Measurements from ENCODE around the gene EXOC2.
"Not testable (repeated sequence)": the region's sequence is repeated elsewhere in the genome, so short reads cannot be mapped to it uniquely, and the experiment has no call there.

EXOC2 gene

GRCh38 chr6:606829-607379, 86.0 kb downstream of the EXOC2 start:
- no peaks in the 10 kb centered on the region for H3K4me1 ChIP-seq (ENCODE audit: insufficient read depth, poor library complexity, severe bottlenecking)
- no peak overlapping the region for H3K27ac ChIP-seq (ENCODE audit: poor library complexity, severe bottlenecking)
- no peaks in the 10 kb centered on the region for H3K27me3 ChIP-seq (ENCODE audit: insufficient read depth, poor library complexity, severe bottlenecking)
- no peak for ATAC-seq (ENCODE audit: low read depth)
- H3K4me3 ChIP-seq (ENCODE audit: severe bottlenecking), result no peak overlapping the region
- DNase-seq (ENCODE audit: low spot score), result no peak
- no peak for TF ChIP-seq CTCF (IDR thresholded peaks at IDR 0.05; ENCODE audit: poor library complexity, severe bottlenecking)
- H3K9me3 ChIP-seq (ENCODE audit: severe bottlenecking), result no peaks in the 10 kb centered on the region
- peaks cover 34% of the 10 kb centered on the region for H3K36me3 ChIP-seq (ENCODE audit: low read depth)

- not testable (repeated sequence) for ATAC-seq (ENCODE audit: low read depth); DNase-seq (ENCODE audit: low spot score); H3K27me3 ChIP-seq (ENCODE audit: insufficient read depth, poor library complexity, severe bottlenecking); H3K4me3 ChIP-seq (ENCODE audit: severe bottlenecking); H3K27ac ChIP-seq (ENCODE audit: poor library complexity, severe bottlenecking); H3K9me3 ChIP-seq (ENCODE audit: severe bottlenecking); H3K4me1 ChIP-seq (ENCODE audit: insufficient read depth, poor library complexity, severe bottlenecking)
- H3K36me3 ChIP-seq (ENCODE audit: low read depth), result peaks cover 34% of the 10 kb centered on the region
Measured at GRCh38 chr6:605895-606294, 87.0 kb downstream of the EXOC2 start.

- DNase-seq (ENCODE audit: low spot score) (no peak), ATAC-seq (ENCODE audit: low read depth) (no peak)
- no peak for TF ChIP-seq CTCF (IDR thresholded peaks at IDR 0.05; ENCODE audit: poor library complexity, severe bottlenecking)
- H3K4me1 ChIP-seq (ENCODE audit: insufficient read depth, poor library complexity, severe bottlenecking), result no peaks in the 10 kb centered on the region
- no peaks in the 10 kb centered on the region for H3K27me3 ChIP-seq (ENCODE audit: insufficient read depth, poor library complexity, severe bottlenecking)
- H3K4me3 ChIP-seq (ENCODE audit: severe bottlenecking), result no peak overlapping the region
- no peak overlapping the region for H3K27ac ChIP-seq (ENCODE audit: poor library complexity, severe bottlenecking)
- peaks cover 32% of the 10 kb centered on the region for H3K36me3 ChIP-seq (ENCODE audit: low read depth)
- H3K9me3 ChIP-seq (ENCODE audit: severe bottlenecking), result no peaks in the 10 kb centered on the region
Measured at GRCh38 chr6:604579-604978, 88.4 kb downstream of the EXOC2 start.

GRCh38 chr6:603265-603664, 89.7 kb downstream of the EXOC2 start:
- H3K9me3 ChIP-seq (ENCODE audit: severe bottlenecking), result no peaks in the 10 kb centered on the region
- peaks cover 24% of the 10 kb centered on the region for H3K36me3 ChIP-seq (ENCODE audit: low read depth)
- ATAC-seq (ENCODE audit: low read depth), result no peak
- no peak overlapping the region for H3K27ac ChIP-seq (ENCODE audit: poor library complexity, severe bottlenecking)
- no peak for TF ChIP-seq CTCF (IDR thresholded peaks at IDR 0.05; ENCODE audit: poor library complexity, severe bottlenecking)
- no peaks in the 10 kb centered on the region for H3K4me1 ChIP-seq (ENCODE audit: insufficient read depth, poor library complexity, severe bottlenecking)
- H3K4me3 ChIP-seq (ENCODE audit: severe bottlenecking), result no peak overlapping the region
- H3K27me3 ChIP-seq (ENCODE audit: insufficient read depth, poor library complexity, severe bottlenecking), result no peaks in the 10 kb centered on the region
- DNase-seq (ENCODE audit: low spot score), result no peak

- DNase-seq (ENCODE audit: low spot score), result no peak
- Histone ChIP-seq H3K4me1 (ENCODE audit: insufficient read depth, poor library complexity, severe bottlenecking) (no peaks in the 10 kb centered on the region), H3K36me3 (ENCODE audit: low read depth) (peaks cover 20% of the 10 kb centered on the region), H3K9me3 (ENCODE audit: severe bottlenecking) (no peaks in the 10 kb centered on the region), H3K27ac (ENCODE audit: poor library complexity, severe bottlenecking) (no peak overlapping the region), H3K4me3 (ENCODE audit: severe bottlenecking) (no peak overlapping the region), H3K27me3 (ENCODE audit: insufficient read depth, poor library complexity, severe bottlenecking) (no peaks in the 10 kb centered on the region)
- no peak for ATAC-seq (ENCODE audit: low read depth)
- no peak for TF ChIP-seq CTCF (IDR thresholded peaks at IDR 0.05; ENCODE audit: poor library complexity, severe bottlenecking)
Measured at GRCh38 chr6:599576-600448, 93.1 kb downstream of the EXOC2 start.

Data from RWPE2 (cell line).